Fibroblast of peridontal ligament (primary cell): ENCODE results near the gene DNAJC5G.

ENCODE experiments used
- DNase-seq: peaks from one replicate; pipeline ENCODE4 v3.0.0-alpha.2; 2010; ENCODE audit errors: extremely low read depth

Gene DNAJC5G

GRCh38 chr2:27275211-27276150 is at the start of gene DNAJC5G:
Gene DNAJC5G (plus strand): TSS chr2:27275433. CDS start chr2:27276729, 1,296 bp downstream.
- no peak for DNase-seq

- DNase-seq = no peak
These were observed 49.7 kb upstream of the DNAJC5G start for GRCh38 chr2:27225526-27225925.

DNA sequence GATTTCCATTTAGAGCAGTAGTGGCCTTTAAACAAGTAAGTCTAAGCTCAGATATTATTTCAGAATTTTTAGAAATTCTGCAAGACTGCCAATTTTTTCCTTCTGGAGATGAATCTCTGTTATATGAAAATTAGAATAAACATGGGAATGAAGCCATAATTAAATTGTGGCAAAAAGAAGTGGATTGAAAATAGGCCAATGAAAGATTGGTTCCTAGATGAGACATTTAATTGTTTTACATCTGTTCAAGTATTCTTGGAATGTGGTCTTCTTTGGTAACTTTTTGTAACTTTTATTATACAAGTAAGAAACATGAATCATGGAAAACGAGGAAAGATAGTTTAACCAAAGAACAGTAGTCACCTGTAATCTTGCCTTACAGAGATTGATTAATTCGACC is 47.7 kb upstream of the DNAJC5G start:
- no peak for DNase-seq

GRCh38 chr2:27231921-27232320 is 43.3 kb upstream of the DNAJC5G start:
- no peak for DNase-seq

DNA sequence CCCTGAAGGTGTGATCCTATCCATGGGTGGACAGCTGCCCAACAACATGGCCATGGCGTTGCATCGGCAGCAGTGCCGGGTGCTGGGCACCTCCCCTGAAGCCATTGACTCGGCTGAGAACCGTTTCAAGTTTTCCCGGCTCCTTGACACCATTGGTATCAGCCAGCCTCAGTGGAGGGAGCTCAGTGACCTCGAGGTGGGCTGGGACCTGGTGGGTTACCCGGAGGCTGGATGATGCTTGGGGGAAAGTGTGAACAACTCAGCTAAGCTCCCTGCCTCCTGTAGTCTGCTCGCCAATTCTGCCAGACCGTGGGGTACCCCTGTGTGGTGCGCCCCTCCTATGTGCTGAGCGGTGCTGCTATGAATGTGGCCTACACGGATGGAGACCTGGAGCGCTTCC is 41.9 kb upstream of the DNAJC5G start:
- no peak for DNase-seq

GRCh38 chr2:27236136-27236535 is 39.1 kb upstream of the DNAJC5G start:
- no peak for DNase-seq

DNA sequence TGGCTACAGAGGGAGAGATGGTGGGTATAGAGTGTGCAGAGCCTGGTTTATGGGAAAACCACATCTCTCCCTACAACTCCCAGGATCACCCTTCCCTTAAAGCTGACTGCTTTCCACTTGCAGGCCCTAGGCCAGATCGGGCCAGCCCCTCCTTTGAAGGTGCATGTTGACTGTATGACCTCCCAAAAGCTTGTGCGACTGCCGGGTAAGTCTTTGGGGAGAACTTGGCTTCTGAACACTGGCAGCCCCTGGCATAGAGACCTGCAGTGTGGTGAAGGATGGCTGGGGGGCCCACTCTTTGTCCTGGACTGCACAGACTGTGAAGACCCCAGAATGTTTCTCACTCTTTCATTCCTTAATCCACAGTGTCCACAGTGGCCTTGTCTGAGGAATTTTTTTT is 38.6 kb upstream of the DNAJC5G start:
- no peak for DNase-seq

GRCh38 chr2:27237341-27237945 is 37.8 kb upstream of the DNAJC5G start:
- no peak for DNase-seq

DNA sequence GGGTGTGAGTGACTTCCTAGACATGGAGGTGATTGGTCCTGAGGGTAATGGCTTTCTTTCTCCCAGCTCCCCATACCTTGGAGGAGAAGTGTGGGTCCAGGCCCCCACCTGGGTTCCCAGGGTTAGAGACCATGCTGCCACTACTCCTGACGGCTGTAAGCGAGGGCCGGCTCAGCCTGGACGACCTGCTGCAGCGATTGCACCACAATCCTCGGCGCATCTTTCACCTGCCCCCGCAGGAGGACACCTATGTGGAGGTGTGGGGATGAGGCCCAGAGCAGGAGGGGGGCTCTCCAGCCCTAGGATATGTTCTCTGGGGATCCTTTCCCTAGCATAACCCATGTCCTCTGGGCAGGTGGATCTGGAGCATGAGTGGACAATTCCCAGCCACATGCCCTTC is 36.3 kb upstream of the DNAJC5G start:
- no peak for DNase-seq

DNA sequence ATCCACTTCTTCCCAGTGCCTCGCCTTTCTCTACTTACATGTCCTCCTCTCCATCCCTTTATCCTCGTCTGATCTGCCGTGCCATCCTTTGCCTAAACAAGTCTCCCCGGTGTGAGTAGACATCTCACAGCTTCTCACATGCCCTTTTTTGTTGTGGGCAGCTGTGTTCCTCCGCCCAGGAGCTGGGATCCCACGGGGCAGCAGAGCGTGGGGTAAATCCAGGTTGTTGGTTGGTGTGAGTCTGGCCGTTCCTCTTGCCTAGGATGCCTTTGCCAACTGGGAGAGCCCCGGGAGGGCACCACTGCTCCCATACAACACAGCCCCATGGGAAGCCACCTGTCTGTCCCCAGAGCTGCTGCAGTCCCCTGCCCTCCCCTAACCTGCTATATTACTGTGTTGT is 34.8 kb upstream of the DNAJC5G start:
- no peak for DNase-seq

- no peak for DNase-seq
These were observed 33.2 kb upstream of the DNAJC5G start for GRCh38 chr2:27241761-27242613.

DNA sequence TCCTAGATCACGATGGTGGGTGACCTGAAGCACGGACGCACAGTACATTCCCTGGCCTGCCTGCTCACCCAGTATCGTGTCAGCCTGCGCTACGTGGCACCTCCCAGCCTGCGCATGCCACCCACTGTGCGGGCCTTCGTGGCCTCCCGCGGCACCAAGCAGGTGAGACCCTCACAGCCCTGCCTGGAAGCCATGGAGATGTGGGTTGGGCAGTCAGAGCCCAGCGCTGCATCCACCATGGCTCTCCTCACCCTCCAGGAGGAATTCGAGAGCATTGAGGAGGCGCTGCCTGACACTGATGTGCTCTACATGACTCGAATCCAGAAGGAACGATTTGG is 32.6 kb upstream of the DNAJC5G start:
- DNase-seq = no peak

DNA sequence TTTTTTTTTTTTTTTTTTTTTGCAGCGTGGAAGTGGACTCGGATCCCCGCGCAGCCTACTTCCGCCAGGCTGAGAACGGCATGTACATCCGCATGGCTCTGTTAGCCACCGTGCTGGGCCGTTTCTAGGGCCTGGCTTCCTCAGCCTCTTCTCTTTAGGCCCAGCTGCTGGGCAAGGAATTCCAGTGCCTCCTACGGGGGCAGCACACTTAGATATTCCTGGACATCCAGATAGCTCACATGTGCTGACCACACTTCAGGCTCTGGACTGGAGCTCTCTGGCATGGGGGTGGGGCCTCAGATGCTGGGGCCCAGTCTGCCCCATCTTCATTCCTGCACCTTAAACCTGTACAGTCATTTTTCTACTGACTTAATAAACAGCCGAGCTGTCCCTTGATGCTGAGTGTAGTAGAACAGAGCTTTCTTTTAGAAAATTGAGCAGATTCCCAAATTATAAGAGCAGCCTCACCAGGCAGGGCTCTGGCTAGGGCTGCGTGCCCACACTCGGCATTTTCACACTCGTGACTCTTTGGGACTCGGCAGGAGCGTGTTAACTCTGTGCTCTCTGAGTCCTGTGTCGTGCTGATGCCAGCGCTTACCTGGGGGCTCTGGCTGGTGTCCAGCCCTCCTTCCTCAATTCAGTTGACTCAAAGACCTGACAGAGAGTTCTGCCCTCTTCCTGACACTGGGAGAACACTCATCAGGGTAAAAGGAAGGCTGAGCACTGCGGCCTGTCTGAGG is 31.7 kb upstream of the DNAJC5G start:
- DNase-seq = no peak

GRCh38 chr2:27245116-27245515 is 30.1 kb upstream of the DNAJC5G start:
- no peak for DNase-seq

DNA sequence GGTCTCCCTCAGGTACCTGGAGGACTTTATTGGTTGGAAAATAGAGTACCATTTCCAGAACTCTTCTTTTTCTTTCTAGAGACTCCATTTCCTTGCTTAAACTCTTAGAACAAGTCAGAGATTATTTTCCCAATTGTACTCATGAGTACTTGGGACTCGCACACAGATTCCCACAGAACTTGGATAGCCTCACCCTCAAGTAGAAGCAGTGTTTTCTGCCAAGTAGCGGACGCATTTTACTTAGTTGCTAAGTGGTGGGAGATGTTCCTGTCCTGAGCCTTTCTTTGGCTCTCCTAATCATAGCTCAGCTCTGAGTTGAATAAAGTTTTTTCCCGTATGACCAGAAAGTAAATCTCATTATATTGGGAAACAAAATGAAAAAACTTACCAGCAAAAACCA is 29.6 kb upstream of the DNAJC5G start:
- DNase-seq = no peak

DNA sequence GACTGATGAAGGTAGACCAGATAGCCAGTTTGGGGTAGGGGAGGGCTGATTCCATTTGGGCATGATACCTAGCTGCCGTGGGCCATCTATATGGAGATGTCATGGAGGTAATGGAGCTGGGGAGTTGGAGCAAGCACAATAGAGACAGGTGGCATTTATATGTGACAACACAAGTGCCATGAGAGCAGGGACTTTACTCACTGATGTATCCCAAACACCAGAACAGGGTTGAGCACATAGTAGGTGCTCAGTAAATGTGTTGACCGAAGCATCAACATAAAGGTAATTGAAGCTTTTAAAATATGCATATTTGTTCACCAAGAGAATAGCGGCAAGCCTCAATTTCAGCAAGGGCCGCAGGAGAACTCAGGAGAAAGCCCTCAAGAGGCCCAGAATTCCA is 27.3 kb upstream of the DNAJC5G start:
- DNase-seq = no peak

DNA sequence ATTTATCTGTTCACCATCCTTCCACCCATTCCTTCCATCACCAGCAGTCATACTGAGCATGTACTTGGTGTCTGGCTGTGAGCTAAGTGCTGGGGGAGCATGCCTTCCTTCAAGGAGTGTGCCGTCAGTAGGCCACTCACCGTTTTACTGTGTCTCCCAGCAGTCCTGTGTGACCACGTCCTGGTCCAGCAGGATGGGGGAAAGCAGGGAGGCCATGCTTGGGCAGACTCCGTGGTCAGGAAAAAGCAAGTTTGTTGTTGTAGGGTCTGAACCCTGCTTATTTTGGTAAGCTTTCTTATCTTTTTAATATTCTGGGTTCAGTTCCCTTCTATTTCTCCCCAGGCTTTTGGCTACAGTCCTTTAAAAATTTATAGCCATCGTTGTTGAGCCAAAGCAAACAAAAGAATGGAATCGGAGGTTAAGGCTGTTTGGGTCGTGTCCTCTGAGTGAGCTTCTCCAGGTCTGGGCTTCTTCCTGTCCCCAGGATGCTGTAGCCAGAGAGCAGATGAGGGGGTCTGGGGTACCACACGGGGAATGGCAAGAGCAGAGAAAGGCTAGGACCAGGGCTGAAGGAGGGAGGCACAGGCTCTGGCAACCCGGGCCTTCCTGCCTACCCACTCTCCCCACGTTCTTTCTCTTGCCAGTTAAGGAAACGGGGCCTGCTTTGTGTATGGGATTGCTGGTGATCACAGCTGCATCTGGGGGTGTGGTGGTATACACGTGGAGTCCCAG is 25.9 kb upstream of the DNAJC5G start:
- DNase-seq = no peak

GRCh38 chr2:27249891-27250651 is 25.2 kb upstream of the DNAJC5G start:
- peak; percentile 33 for DNase-seq

DNA sequence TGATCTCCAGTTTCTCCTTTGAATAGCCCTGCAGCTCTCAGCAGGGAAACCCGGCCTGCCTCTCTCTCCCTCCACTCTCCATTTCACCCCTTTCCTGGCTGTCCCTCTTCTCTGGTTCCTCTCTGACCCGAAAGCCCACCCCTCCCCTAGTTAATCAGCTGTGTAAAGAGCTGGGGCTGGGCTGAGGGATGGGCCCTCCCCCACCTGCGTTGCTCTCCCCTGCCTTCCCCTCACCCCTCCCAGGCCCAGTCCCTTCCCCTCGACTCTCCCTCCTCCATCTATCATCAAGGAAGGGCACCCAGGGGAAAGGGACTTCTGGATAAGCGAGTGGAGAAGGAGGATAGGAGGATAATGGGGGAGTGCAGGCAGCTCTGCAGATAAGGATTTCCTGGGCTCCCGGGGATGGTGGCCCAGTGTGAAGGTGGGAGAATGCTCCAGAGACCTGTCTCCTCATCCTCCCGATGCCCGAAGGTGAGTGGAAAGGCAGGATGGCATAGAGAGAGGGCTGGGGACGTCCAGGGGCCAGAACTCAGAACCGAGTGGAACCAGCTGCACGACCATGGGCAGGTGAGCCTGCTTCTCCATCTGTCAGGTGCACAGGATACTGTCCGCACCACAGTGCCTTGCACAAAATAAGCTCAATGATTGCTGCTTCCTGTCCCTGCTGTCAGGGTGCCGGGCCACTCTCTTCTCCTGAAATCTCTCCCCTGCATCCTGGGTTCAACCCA is 24.4 kb upstream of the DNAJC5G start:
- no peak for DNase-seq

- no peak for DNase-seq
These were observed 23.5 kb upstream of the DNAJC5G start for GRCh38 chr2:27251766-27252165.
